ENCODE results near the gene RAB42.

Gene RAB42, protein sequence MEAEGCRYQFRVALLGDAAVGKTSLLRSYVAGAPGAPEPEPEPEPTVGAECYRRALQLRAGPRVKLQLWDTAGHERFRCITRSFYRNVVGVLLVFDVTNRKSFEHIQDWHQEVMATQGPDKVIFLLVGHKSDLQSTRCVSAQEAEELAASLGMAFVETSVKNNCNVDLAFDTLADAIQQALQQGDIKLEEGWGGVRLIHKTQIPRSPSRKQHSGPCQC

GRCh38 chr1:28591708-28592320, at the start of gene RAB42:
RAB42 (plus strand) TSS chr1:28592265; CDS start chr1:28592512, 247 bp downstream.
- in situ Hi-C loops (cut with HindIII; ENCODE audit: low sequenced_read_pairs): no loop called here
- no peak for TF ChIP-seq CTCF (IDR thresholded peaks at IDR 0.05; ENCODE audit: low read depth, low read length)
- no peak for DNase-seq (ENCODE audit: low read depth, low spot score)
- peak within 1 kb of the TSS; percentile 38 for H3K4me3 ChIP-seq (ENCODE audit: low read depth, low read length)

DNA sequence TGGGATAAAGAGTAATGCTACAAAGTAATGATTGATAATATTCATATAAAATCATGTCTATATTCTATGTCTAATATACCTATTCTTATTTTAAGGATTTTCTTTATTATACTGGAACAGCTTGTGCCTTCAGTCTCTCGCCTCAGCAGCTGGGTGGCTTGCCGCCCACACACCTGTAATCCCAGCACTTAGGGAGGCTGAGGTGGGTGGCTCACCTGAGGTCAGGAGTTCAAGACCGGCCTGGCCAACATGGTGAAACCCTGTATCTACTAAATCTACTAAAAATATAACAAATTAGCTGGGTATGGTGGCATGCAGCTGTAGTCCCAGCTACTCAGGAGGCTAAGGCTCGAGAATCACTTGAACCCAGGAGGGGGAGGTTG, 46.8 kb upstream of the RAB42 start:
- H3K4me3 ChIP-seq (ENCODE audit: low read depth, low read length): no peak overlapping the region
- no peak for DNase-seq (ENCODE audit: low read depth, low spot score)
- in situ Hi-C loops (cut with HindIII; ENCODE audit: low sequenced_read_pairs): no loop called here
- TF ChIP-seq CTCF (IDR thresholded peaks at IDR 0.05; ENCODE audit: low read depth, low read length): no peak

DNA sequence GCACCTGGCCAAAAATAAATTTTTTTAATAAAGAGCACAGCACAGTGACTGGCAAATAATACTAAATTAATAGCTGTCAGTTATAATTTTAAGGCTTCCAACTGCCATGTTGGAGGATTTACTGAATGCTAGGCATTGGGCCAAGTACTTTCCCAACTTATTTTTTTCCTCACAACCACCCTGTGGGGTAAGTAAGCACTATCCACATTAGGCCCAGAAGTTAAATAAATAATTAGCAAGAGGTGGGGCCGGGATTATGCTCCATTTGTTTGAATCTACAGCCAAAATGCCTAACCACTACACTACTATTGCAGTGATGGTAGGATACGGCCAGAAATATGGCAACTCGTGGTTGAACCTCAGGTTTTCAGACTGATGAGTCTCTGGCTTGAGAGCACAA, 43.7 kb upstream of the RAB42 start:
- DNase-seq (ENCODE audit: low read depth, low spot score): no peak
- no peak for TF ChIP-seq CTCF (IDR thresholded peaks at IDR 0.05; ENCODE audit: low read depth, low read length)
- in situ Hi-C loops (cut with HindIII; ENCODE audit: low sequenced_read_pairs): no loop called here
- no peak overlapping the region for H3K4me3 ChIP-seq (ENCODE audit: low read depth, low read length)

DNA sequence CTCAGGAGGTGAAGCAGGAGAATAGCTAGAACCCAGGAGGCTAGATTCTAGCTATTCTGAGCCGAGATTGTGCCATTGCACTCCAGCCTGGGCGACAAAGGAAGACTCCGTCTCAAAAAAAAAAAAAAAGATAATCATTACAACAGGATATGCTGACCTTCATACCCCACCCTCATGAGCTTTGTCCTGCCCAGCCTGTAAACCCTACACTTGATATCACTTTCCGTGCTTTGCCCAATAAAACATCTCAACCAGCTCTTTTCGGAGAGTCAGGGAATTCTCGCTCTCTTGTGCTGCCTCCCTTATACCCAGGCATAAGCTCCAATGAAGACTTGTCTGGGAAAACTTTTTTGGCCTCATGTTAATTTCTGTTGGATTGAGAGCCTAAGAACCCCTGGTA, 40.7 kb upstream of the RAB42 start:
- in situ Hi-C loops (cut with HindIII; ENCODE audit: low sequenced_read_pairs): no loop called here
- no peak overlapping the region for H3K4me3 ChIP-seq (ENCODE audit: low read depth, low read length)
- DNase-seq (ENCODE audit: low read depth, low spot score): no peak
- TF ChIP-seq CTCF (IDR thresholded peaks at IDR 0.05; ENCODE audit: low read depth, low read length): no peak

GRCh38 chr1:28552758-28553663, 39.1 kb upstream of the RAB42 start, which contains the start of gene TRNAU1AP:
TRNAU1AP (plus strand) TSS chr1:28553085; CDS start chr1:28553111, 26 bp downstream.
- no peak for TF ChIP-seq CTCF (IDR thresholded peaks at IDR 0.05; ENCODE audit: low read depth, low read length)
- H3K4me3 ChIP-seq (ENCODE audit: low read depth, low read length): peak within 1 kb of the TSS; percentile 98
- in situ Hi-C loops (cut with HindIII; ENCODE audit: low sequenced_read_pairs): no loop called here
- DNase-seq (ENCODE audit: low read depth, low spot score): peak; percentile 97

DNA sequence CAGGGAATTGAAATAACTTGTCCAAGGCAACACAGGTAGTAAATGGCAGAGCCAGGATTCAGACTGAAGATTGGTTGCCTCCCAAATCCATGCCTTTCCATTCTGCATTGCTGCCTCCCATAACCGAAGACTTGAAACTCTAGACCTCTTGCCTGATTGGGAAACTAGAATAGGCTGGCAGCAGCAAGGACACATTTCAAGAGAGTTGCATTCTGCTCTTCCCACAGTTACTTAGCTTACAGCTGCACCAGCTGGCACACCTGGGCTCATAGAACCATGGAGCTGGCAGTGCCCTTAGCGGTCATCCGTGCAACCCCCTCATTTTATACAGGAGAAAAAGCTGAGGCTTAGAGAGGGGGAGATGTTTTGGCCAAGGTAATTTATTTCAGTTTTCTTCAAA, 31.2 kb upstream of the RAB42 start:
- DNase-seq (ENCODE audit: low read depth, low spot score): no peak
- in situ Hi-C loops (cut with HindIII; ENCODE audit: low sequenced_read_pairs): no loop called here
- H3K4me3 ChIP-seq (ENCODE audit: low read depth, low read length): no peak overlapping the region
- TF ChIP-seq CTCF (IDR thresholded peaks at IDR 0.05; ENCODE audit: low read depth, low read length): no peak

Measured in astrocyte of the spinal cord (primary cell).